Activated naive CD4-positive, alpha-beta T cell treated with Interleukin-2 at 50 U/mL for 16 hours (primary cell): Measurements from ENCODE around the gene AP2M1.
"Not testable (repeated sequence)": the region's sequence is repeated elsewhere in the genome, so short reads cannot be mapped to it uniquely, and the experiment has no call there.

ENCODE experiments used
- DNase-seq: peaks from one replicate; pipeline ENCODE4 v3.0.0-alpha.2; 2020

AP2M1 gene

DNA sequence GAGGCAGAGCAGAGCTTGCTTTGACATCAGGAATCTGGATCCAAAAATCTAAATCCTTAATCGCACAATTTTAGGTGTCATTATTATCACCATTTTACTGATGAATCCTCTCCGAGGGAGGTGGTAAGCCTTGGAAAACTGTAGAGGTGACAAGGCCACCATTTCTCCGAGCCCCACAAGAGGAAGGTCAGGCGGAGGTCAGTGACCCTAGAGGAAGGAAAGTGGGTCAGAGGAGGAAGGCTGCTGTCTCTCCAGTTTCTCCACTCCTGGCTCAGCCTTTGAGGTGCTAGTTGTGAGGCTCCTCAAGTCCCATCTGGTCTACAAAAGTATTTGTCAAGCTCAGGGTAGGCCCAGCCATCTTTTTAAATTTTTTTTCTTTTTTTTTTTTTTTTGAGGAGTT lies 16.3 kb upstream of the AP2M1 start:
- no peak for DNase-seq

DNA sequence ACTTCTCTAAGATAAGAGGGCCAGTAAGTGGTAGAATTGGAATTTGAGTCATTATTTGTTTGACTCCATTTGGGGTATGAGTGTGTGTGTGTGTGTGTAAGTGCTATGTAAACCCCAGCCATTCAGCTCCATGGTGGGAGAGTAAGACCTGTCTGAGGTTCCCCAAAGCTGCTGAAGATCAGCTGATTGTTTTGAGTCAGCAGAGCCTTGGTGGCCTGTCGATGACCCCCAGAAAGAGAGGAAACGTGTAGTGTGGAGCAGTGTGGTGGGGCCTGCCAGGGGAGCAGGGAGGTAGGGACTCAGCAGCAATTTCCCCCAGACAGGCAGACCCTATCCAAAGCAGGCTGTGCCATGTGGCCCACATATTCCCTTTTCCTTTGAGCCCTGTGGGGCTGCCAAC lies 14.2 kb upstream of the AP2M1 start:
- no peak for DNase-seq

DNA sequence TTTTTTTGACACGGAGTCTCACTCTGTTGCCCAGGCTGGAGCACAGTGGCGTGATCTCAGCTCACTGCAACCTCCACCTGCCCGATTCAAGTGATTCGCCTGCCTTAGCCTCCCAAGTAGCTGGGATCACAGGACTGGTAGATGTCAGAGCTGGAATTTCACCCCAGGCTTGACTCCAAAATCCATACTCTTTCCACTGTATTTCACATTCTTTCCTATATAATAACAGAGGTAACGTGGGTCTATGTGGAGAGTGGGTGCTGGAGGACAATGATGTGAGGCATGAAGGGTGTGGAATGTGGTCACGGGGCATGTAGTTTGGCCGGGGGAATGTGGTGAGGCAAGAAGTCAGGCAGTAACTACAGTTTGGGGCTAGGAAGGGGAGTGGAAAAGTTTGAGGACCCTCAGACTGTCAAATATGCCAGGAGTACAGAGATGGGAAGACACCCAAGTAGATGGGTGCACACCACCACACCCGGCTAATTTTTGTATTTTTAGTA lies 12.0 kb upstream of the AP2M1 start:
- DNase-seq = not testable (repeated sequence)

DNA sequence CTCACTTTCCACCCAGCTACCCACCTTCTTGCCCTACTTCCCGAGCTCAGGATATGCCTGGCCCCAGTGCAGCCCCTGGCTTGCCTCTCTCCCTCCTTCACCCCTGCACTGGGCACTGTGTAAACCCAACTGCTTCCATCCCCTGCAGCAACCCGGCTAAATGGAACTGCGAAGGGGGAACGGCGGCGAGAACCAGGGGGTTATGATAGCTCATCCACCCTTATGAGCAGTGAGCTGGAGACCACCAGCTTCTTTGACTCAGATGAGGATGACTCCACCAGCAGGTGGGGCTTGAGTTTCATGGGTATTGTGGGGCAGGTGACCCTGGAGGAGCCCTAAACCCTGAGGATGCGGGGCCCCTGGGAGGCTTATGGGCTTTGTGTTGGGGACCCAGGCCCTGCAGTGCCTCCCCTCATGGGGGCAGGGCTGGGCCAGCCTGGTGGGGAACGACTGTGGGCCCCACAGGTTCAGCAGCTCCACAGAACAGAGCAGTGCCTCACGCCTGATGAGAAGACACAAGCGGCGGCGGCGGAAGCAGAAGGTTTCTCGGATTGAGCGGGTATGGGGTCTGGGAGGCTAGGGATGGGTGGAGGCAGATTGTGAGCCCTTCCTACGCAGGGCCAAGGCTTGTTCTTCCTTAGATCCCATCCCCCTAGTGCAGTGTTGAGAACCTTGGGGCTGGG lies 9.9 kb upstream of the AP2M1 start:
- DNase-seq = no peak

DNA sequence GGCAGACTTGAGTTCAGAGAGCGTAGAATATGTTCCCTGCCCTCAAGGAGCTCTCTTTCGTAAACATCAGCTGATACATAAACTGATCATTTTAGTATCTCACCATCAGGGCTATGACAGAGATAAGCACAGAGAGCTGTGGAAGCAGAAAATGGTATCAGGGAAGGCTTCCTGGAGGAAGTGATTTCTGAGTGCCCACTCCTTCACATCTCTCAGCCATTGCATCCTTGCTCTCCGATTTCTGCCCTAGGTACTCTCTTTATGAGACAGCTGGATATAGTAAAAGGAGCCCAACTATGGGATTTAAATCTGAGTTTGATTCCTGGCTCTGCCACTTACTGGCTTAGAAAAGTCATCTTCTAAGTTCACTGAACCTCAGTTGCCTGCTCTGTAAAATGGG lies 9.1 kb upstream of the AP2M1 start:
- DNase-seq = no peak

DNA sequence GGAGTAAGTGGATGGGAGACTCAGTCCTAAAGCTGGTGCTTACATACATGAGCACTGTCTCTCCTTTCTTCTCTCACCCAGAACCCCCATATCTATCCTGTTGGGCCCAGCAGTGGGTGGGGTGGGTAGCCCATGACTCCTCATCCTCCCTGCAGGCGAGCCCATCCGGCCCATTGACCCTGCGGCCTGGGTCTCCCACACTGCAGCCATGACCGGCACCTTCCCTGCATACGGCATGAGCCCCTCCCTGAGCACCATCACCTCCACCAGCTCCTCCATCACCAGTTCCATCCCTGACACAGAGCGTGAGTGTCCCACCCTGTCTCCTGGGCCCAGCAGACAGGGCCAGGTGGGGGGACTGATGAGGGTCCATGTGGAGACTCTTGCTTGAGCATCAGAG lies 8.0 kb upstream of the AP2M1 start:
- DNase-seq = no peak

DNA sequence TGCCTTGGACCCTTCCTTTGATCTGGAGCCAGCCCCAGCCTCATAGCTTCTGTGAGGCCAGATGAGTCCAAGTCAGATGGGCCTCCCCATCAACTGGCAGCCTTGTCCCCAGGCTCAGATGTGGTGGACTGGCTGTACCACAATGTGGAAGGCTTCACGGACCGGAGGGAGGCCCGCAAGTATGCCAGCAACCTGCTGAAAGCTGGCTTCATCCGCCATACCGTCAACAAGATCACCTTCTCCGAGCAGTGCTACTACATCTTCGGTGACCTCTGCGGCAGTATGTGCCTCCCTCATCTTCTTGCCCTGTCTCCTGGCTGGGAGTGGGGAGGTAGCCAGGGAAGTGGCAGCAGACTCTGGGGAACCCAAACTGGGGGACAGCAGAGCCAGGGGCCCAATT lies 6.9 kb upstream of the AP2M1 start:
- DNase-seq = no peak

DNA sequence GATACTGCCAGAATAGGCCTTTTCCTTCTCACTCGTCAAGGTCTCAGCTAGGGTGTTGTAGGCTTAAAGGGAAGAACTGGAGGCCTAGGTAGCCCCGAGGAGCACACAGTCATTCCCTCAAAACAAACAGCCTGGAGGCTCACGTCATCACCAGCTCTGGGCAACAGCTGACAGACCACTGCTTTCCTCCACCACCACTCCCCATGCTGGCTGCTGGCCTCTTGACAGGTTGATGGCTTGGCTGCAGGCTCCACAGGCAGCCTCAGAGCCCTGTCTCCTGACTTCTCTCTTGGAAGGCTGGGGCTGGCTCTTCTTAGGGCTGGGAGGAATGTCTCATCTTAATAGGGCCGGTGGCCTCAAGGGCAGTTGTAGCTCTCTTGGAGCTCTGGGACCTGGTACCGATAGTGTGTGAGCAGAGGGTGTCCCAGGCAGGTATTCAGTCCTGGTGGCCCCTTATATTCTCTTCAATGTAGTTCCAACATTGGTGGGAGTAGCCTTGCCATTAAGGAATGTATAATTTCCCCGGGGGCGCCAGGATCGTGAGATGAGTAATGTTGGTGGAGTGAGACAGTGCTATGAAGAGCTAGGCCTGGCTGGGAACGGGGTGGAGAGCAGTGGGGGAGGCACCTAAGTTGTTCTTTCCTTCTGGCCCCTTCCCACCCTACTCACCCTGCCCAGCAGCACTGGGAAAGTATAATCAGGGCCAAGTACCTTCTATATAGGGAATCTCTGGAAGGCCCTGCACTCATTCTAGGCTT lies 6.1 kb upstream of the AP2M1 start:
- DNase-seq = no peak

DNA sequence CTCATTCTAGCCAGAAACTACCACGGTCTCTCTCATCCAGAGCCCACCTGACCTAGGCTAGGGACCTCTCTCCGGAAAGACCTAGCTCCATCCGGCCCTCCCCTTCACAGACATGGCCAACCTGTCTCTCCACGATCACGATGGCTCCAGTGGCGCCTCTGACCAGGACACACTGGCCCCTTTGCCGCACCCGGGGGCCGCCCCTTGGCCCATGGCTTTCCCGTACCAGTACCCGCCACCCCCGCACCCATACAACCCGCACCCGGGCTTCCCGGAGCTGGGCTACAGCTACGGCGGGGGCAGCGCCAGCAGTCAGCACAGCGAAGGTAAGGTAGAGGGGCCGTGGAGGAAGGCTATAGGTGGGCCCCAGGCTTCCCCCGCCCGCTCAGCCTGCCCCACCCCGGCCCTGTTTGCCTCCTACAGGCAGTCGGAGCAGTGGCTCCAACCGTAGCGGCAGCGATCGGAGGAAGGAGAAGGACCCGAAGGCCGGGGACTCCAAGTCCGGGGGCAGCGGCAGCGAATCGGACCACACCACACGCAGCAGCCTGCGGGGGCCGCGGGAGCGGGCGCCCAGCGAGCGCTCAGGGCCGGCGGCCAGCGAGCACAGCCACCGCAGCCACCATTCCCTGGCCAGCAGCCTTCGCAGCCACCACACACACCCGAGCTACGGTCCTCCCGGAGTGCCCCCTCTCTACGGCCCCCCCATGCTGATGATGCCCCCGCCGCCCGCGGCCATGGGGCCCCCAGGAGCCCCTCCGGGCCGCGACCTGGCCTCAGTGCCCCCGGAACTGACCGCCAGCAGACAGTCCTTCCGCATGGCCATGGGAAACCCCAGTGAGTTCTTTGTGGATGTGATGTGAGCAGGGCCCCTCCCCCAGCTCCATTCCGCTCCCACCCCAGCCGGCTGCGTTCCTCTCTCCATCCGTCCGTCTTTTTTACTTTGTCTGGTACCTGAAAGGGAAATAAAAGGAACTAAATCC lies 4.5 kb upstream of the AP2M1 start:
- DNase-seq = no peak

DNA sequence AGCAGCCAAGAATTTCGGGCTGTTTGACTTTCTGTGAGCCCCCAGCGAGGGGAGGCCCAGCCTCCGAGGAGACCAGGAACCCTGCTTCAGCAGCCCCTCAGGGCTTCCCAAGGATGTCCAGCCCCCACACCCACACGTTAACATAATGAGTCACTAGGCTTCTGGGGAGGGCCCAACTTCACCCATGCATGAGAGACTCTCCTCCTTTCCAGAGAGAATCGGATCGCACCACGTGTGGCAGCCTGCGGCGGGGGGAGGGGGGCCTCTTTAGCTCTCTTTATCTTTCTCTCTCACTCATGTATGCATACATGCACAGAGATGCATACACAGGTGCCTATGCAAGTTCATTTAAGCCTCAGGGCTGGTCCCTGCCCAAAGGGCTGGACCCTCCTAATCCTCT lies 3.1 kb upstream of the AP2M1 start:
- no peak for DNase-seq

DNA sequence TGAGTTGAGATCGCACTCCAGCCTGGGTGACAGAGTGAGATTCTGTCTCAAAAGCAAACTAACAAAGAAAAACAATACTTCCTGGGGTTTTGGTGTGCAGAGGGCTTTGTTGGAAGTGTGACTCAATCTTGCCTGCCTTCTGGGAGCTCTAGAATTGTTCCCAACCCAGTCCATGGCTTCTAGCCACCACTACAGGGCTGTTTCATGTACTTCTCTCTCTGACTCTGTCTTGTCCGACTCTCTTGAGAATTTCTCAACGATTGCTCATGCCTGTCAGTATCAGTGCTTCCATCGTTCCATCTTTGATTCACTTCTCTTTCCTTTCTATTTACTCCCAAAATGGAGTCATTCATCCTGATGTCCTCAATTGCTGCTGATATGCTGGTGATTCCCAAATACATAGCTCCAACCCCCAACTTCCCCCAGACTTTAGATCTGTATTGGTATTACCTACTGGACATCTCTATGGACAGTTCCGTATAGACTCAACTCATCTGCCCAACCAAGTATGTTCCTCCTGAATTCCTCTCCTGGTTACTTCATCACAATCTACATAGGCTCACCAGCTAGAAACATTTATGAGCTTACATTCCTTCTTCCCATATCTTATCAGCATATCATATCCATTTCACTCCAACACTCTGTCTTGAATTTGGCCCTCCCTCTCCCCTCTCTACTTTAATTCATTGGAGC lies 1.8 kb upstream of the AP2M1 start:
- DNase-seq = no peak

DNA sequence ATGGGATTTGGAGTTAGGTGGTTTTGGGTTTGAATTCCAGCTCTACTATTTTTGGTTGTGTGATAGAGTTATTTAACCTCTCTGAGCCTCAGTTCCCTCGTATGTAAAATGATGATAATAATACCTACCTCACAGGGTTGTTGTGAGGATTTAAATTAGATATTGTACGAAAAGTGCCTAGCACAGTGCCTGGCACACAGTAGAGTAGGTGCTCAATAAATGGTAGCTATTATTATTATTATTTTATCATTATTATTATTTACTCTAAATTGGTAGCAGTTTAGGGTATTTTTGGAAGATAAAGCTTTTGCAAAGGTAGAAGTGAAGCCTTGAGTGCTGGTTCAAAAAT lies 1.3 kb upstream of the AP2M1 start:
- no peak for DNase-seq

DNA sequence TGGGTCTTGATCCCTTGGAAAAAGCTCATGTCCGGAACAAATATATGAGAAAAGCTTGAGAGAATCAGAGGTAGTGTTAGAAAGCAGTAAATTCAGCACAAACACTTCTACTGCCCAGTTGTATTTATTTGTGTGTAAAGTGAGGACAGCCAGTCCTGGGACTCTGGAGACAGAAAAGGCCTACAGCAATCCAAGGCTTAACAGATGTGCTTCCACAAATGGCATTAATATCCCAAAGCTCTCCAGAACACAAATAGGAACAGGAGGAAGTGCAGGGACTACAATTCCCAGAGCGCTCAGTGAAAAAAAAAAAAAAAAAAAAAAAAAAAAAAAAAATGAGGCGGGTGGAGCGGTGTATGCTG lies 390 bp upstream of the AP2M1 start:
- no peak for DNase-seq

DNA sequence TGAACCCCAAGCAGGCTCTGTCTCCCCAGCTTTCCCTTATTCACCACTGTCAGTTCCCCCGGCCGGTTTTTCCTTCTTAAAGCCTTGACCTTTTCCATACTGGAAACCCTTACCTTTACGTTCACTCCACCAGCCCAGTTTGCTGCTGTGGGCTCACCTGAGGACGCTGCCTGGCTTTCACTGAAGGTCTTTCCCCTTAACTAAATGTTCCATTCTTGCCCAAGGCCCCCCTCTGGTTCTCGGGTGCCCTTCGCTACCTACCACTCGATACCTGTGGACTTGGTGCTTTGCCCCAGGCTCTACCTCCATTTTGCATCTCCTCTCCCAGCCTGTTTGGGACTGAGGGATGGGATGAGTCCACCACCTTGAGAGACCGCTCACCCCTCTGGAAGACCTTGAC lies 851 bp downstream of the AP2M1 start:
- no peak for DNase-seq

DNA sequence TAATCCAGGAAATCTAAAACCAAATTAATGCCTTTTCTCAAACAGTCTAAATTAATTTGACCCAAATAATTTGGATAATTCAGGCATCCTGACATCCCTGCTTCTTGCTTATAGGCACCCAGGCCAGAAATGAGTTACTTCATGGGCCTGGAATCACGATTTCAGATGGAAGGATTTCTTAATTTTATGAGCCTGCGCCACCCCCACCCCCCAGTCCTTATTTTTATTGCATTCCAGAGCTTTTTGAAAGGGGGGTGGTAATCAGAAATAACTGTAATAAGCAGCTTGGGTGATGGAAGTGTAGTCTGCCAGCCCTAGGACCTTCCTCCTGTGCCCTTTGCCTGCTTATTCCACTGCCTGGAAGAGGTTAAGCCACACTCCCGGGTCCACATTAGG lies 1.3 kb downstream of the AP2M1 start:
- DNase-seq = no peak

DNA sequence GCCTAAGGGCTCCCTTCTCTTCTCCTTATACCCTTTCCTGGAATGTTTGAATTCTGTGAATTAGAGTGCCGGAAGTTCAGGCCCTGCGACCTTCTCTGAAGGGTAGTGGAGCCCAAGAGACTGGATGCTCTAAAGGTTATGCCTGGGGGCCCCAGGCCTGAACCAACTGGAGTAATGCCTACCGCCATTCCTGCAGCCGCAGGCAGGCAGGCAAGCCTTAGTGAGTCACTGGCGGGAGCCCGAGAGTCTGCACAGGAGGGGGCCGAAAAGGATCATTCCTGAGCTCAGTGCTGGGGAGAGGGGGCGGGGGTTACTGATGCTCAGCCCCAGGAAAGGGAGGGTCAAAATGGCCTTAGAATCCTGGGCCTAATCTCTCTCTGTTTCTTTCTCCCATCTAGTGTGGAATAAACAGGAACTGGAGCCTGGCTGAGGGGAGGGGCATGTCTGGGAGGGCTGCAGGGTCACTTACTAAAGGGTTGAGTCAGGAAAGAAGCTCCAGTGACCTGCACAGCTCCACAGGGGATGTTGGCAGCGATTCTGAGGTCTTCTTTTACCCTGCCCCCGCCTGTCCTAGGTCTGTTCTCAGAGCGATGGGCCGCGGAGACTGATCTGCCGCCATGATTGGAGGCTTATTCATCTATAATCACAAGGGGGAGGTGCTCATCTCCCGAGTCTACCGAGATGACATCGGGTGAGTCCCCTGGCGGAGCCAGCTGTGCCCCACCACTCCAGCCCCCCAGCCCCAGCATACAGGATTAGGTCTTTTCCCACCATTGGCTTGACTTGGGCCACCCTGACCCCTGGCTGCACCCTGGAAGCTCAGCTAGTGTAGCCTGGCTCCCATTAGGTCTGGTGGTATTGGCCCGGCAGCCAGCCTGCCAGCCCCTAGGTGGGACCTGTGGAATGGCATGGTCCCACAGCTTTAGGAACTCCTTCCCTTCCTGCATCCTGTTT lies 2.0 kb downstream of the AP2M1 start:
- no peak for DNase-seq

DNA sequence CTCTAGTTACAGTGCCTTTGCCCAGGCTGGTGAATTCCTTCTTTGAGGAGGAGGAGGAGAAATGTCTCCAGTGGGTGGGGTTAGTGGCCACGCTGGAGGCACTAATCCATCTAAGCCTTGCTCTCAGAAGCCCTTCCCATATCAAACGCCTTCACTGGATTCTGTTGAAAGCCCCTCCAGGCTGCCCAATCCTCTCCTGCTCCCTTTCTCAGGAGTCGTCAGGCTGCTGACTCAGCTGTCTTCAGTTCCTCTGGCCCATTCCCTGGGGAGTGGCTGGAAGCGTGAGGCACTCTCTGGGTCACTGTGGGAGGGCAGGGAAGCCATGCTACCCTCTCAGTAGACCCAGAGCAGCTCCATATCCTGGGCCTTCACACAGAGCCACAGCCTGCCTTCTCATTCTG lies 2.7 kb downstream of the AP2M1 start:
- DNase-seq = no peak

DNA sequence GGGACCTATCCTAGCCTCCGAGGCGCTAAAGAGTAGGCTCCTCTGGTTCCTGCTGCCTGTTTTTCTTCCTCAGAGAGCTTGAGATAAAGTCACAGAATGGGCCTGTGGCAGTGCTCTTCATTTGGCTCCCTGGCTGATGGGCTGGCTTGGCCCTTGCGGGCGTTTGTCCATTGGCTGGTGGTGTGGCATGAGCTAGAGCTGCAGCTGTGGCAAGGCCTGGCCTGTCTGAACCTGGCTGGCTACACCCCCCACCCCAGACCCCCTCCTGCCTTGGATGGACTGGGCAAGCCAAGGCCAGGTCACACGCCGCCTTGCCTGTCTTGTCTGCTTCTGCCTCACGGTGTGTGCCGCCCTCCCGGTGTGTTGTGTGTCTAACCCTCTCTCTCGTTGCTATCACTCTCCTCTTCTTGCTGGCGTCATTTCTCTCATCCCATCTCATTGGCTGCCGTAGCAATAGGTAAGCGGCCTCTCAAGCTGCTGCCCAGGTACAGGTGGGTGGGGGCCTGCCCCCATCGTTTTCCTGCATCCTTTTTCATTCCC lies 3.2 kb downstream of the AP2M1 start:
- no peak for DNase-seq

DNA sequence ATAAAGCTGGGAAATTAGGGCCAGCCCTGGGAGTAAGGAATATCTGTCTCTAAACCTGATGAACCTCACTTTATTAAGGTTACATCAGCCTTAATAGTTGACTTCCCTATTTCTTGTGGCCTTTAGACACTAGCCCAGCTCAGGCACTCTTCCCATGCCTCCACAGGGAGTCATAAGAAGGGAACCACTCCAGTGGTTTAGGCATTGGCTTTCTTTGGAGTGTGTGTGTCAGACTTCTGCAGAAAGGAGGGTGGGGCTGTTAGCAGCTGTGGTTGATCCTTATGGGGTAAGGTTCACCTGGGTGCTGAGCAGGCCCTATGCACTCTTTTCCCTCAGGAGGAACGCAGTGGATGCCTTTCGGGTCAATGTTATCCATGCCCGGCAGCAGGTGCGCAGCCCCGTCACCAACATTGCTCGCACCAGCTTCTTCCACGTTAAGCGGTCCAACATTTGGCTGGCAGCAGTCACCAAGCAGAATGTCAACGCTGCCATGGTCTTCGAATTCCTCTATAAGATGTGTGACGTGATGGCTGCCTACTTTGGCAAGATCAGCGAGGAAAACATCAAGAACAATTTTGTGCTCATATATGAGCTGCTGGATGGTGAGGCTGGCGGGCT lies 4.0 kb downstream of the AP2M1 start:
- DNase-seq = no peak

DNA sequence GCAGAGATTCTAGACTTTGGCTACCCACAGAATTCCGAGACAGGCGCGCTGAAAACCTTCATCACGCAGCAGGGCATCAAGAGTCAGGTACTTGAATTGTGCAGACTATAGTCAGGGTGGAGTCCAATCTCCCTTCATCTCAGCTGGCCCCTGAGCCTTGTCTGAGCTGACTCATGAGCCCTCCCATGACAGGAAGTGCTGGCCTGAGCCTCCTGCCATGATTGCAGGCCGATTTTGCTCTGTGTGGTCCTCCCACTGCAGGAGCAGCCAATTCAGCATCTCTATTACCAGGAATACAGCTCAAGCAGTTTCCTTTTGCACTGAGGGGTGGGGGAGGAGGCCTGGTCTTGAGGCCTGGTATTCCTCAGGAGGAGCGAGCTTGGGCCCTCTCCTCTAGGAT lies 5.5 kb downstream of the AP2M1 start:
- DNase-seq = no peak

DNA sequence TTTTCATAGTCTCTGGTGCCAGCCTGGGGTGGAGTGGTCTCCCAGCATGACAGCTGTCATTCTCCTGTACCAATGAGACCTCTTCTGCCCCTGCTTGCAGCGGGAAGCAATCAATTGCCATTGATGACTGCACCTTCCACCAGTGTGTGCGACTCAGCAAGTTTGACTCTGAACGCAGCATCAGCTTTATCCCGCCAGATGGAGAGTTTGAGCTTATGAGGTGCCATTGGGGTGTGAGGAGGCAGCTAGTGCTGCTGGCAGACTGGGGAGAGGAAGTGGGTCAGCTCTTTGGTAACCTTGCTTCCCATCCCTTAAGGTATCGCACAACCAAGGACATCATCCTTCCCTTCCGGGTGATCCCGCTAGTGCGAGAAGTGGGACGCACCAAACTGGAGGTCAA lies 6.9 kb downstream of the AP2M1 start:
- DNase-seq = no peak
